HEK293T (cell line): ENCODE measurements around the gene CSNK1G1.

Experiments used
- ARNT ChIP-seq: fragments of 450-650 bp; IDR thresholded peaks from 2 replicates; pipeline ENCODE4 v1.6.1; 2017; ENCODE audit warnings: mild to moderate bottlenecking
- CTBP1 ChIP-seq: fragments of 450-650 bp; IDR thresholded peaks from 2 replicates; pipeline ENCODE4 v1.6.1; 2016; ENCODE audit warnings: borderline replicate concordance
- ELF4 ChIP-seq: fragments of 450-650 bp; IDR thresholded peaks from 2 replicates; pipeline ENCODE4 v1.6.1; 2017; ENCODE audit warnings: antibody characterized with exemption
- FOXA1 ChIP-seq: fragments of 450-650 bp; IDR thresholded peaks from 2 replicates; pipeline ENCODE4 v1.6.1; 2016; ENCODE audit warnings: mild to moderate bottlenecking
- FOXK2 ChIP-seq: fragments of 450-650 bp; IDR thresholded peaks from 2 replicates; pipeline ENCODE4 v1.6.1; 2016; ENCODE audit warnings: mild to moderate bottlenecking
- FOXM1 ChIP-seq: fragments of 450-650 bp; IDR thresholded peaks from 2 replicates; pipeline ENCODE4 v1.6.1; 2017; ENCODE audit warnings: mild to moderate bottlenecking, borderline replicate concordance
- HDGF ChIP-seq: fragments of 450-650 bp; IDR thresholded peaks from 2 replicates; pipeline ENCODE4 v1.6.1; 2017; ENCODE audit warnings: antibody characterized with exemption, borderline replicate concordance
- LEF1 ChIP-seq: fragments of 450-650 bp; IDR thresholded peaks from 2 replicates; pipeline ENCODE4 v1.6.1; 2017; ENCODE audit warnings: mild to moderate bottlenecking, borderline replicate concordance
- NFRKB ChIP-seq: fragments of 450-650 bp; IDR thresholded peaks from 2 replicates; pipeline ENCODE4 v1.6.1; 2016; ENCODE audit warnings: mild to moderate bottlenecking, moderate library complexity
- SP1 ChIP-seq: fragments of 450-650 bp; IDR thresholded peaks from 2 replicates; pipeline ENCODE4 v1.6.1; 2017
- SUZ12 ChIP-seq: fragments of 450-650 bp; IDR thresholded peaks from 2 replicates; pipeline ENCODE4 v1.6.1; 2016; ENCODE audit warnings: mild to moderate bottlenecking

DNA sequence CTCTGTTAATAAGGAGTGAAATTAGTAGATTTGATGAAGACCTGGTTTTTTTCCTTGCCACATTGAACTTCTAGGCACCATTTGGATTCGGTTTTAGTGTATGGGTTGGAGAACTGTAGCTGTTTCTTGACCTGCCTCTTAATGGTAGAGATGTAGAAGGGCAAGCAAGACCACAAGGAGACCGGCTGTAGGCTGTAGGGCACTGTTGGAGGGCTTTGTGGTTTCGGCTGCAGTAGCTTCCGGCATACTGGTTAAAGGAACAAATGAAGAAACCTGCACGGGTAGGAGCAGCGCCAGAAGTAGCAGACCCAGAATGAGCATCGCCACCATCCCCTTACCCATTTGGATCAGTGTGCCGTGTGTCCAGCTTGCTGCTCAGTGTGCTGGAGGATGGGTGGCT lies 17.4 kb upstream of the CSNK1G1 start:
- TF ChIP-seq LEF1: no peak
- no peak for TF ChIP-seq NFRKB
- no peak for TF ChIP-seq CTBP1
- no peak for TF ChIP-seq HDGF
- TF ChIP-seq FOXK2: no peak
- no peak for TF ChIP-seq FOXM1
- no peak for TF ChIP-seq FOXA1
- no peak for TF ChIP-seq SP1
- TF ChIP-seq SUZ12: no peak
- no peak for TF ChIP-seq ARNT
- TF ChIP-seq ELF4: no peak
